HepG2 (cell line): ENCODE measurements around the gene KCTD6. TPM values are rescaled to one million over a fixed set of nuclear protein-coding genes. Genes with fewer than 3 reads are reported as not detected.
A peak's percentile ranks its signal among the peaks of the same experiment; 100 is the strongest.

Experiments used
- BRCA1 ChIP-seq: sonication (generic); formaldehyde crosslinking; IDR thresholded peaks from 2 replicates; pipeline ENCODE4 v1.4.0; 2020; ENCODE audit warnings: missing genetic modification reagents
- BRF2 ChIP-seq: sonication (generic); formaldehyde crosslinking; IDR thresholded peaks from 2 replicates; pipeline ENCODE4 v1.8.1; 2022; ENCODE audit warnings: mild to moderate bottlenecking, missing genetic modification reagents
- CTCF ChIP-seq: sonication (generic); formaldehyde crosslinking; IDR thresholded peaks from 2 replicates; pipeline ENCODE4 v1.5.0; 2020; ENCODE audit warnings: mild to moderate bottlenecking, missing genetic modification reagents, moderate library complexity
- DNMT3B ChIP-seq: conservative IDR thresholded peaks from 2 replicates; pipeline ENCODE4 v1.6.1; 2016; ENCODE audit warnings: missing biosample characterization, control low read depth
- FOSL1 ChIP-seq: sonication (generic); formaldehyde crosslinking; IDR thresholded peaks from 2 replicates; pipeline ENCODE4 v1.9.0; 2021; ENCODE audit warnings: missing genetic modification reagents, borderline replicate concordance
- HMG20A ChIP-seq: IDR thresholded peaks from 2 replicates; pipeline ENCODE4 v1.6.1; 2016; ENCODE audit warnings: borderline replicate concordance
- HOXA3 ChIP-seq: sonication (generic); formaldehyde crosslinking; IDR thresholded peaks from 2 replicates; pipeline ENCODE4 v1.5.0; 2020; ENCODE audit warnings: missing genetic modification reagents
- KLF13 ChIP-seq: sonication (generic); formaldehyde crosslinking; IDR thresholded peaks from 2 replicates; pipeline ENCODE4 v1.4.0; 2020; ENCODE audit warnings: mild to moderate bottlenecking, missing genetic modification reagents
- NCOR1 ChIP-seq: fragments of 200-600 bp; sonication (generic); IDR thresholded peaks from 2 replicates; pipeline ENCODE4 v1.7.0; 2017; ENCODE audit warnings: antibody characterized with exemption, low read length, borderline replicate concordance
- PATZ1 ChIP-seq: sonication (generic); formaldehyde crosslinking; IDR thresholded peaks from 2 replicates; pipeline ENCODE4 v1.4.0; 2020; ENCODE audit warnings: missing genetic modification reagents
- PHF21A ChIP-seq: sonication (generic); formaldehyde crosslinking; IDR thresholded peaks from 2 replicates; pipeline ENCODE4 v1.5.0; 2020; ENCODE audit warnings: mild to moderate bottlenecking, missing genetic modification reagents
- PREB ChIP-seq: sonication (generic); formaldehyde crosslinking; IDR thresholded peaks from 2 replicates; pipeline ENCODE4 v1.4.0; 2020; ENCODE audit warnings: missing genetic modification reagents
- PRMT3 ChIP-seq: sonication (generic); formaldehyde crosslinking; IDR thresholded peaks from 2 replicates; pipeline ENCODE4 v1.8.1; 2022; ENCODE audit warnings: low read depth, mild to moderate bottlenecking, moderate library complexity, missing genetic modification reagents, borderline replicate concordance
- RARA ChIP-seq: IDR thresholded peaks from 2 replicates; pipeline ENCODE4 v1.6.1; 2016; ENCODE audit warnings: missing genetic modification reagents, missing compliant biosample characterization
- SMARCE1 ChIP-seq: fragments of 450-650 bp; IDR thresholded peaks from 2 replicates; pipeline ENCODE4 v1.6.1; 2017; ENCODE audit warnings: borderline replicate concordance
- TBL1XR1 ChIP-seq: fragments of 150-350 bp; IDR thresholded peaks from 2 replicates; pipeline ENCODE4 v1.6.1; 2014; ENCODE audit warnings: borderline replicate concordance, low read length; ENCODE audit not compliant: partially characterized antibody
- TBX3 ChIP-seq: fragments of 450-650 bp; IDR thresholded peaks from 2 replicates; pipeline ENCODE4 v1.6.1; 2017; ENCODE audit warnings: antibody characterized with exemption, mild to moderate bottlenecking, inconsistent platforms, borderline replicate concordance
- ZFP62 ChIP-seq: sonication (generic); formaldehyde crosslinking; IDR thresholded peaks from 2 replicates; pipeline ENCODE4 v1.4.0; 2020; ENCODE audit warnings: missing genetic modification reagents
- ZNF24 ChIP-seq: fragments of 450-650 bp; IDR thresholded peaks from 2 replicates; pipeline ENCODE4 v1.6.1; 2017; ENCODE audit warnings: antibody characterized with exemption, mild to moderate bottlenecking
- ZNF598 ChIP-seq: sonication (generic); formaldehyde crosslinking; IDR thresholded peaks from 2 replicates; pipeline ENCODE4 v1.5.1; 2020; ENCODE audit warnings: mild to moderate bottlenecking, missing genetic modification reagents, borderline replicate concordance
- ZNF781 ChIP-seq: sonication (generic); formaldehyde crosslinking; IDR thresholded peaks from 2 replicates; pipeline ENCODE4 v1.5.1; 2020; ENCODE audit warnings: borderline replicate concordance, mild to moderate bottlenecking, missing genetic modification reagents; ENCODE audit errors: not compliant biosample characterization
- ZNF800 ChIP-seq: sonication (generic); formaldehyde crosslinking; IDR thresholded peaks from 2 replicates; pipeline ENCODE4 v1.4.0; 2020; ENCODE audit warnings: missing genetic modification reagents
- polyA plus RNA-seq, 8 experiments: library from polyadenylated mRNA; depleted of rRNA in 3 of 8; stranded (reverse) in 7 of 8; unstranded in 1 of 8; fragments of >200 nt; fragmentation: Illumina TruSeq in 4 of 8; extraction: Trizol in 4 of 8; gene quantifications; 2 replicates each; pipeline versions ENCODE4 v1.2.1 to v1.2.3, GENCODE V29; 2011 to 2016; ENCODE audit warnings: low read depth in 4 of 8, missing spikeins in 1 of 8, mixed read lengths in 1 of 8; ENCODE audit not compliant: insufficient read depth in 1 of 8
- total RNA-seq, 5 experiments: library from RNA; depleted of rRNA; stranded (reverse); fragments of >200 nt; fragmentation: Illumina TruSeq; extraction: Trizol; gene quantifications; 2 replicates each; pipeline ENCODE4 v1.2.3, GENCODE V29; 2016; ENCODE audit warnings: low read depth in 1 of 5

Gene KCTD6
- total and polyA plus RNA-seq, 2 of the 13 experiments (the other 11 are each of a cell fraction or from before 2014, with no cell fraction given), result 13.4 to 14.2 TPM

- no peak for TF ChIP-seq ZNF800 (CRISPR knock-in tag)
- no peak for TF ChIP-seq ZNF781 (CRISPR knock-in tag)
- TF ChIP-seq DNMT3B (CRISPR knock-in tag), result no peak; the same call in 1 of the 2 replicates
- TF ChIP-seq HMG20A (CRISPR knock-in tag), result 0 out of 2 replicates have a peak, but pooled peaks have one; percentile 30
- no peak for TF ChIP-seq TBL1XR1
- no peak for TF ChIP-seq ZNF24
- peak; percentile 66; the same call in 1 of the 2 replicates for TF ChIP-seq PHF21A
- TF ChIP-seq PRMT3 (CRISPR knock-in tag), result no peak
- TF ChIP-seq TBX3, result no peak
- no peak for TF ChIP-seq BRF2
- TF ChIP-seq HOXA3 (CRISPR knock-in tag), result peak; percentile 18; the same call in 1 of the 2 replicates
- TF ChIP-seq PREB (CRISPR knock-in tag), result no peak
- TF ChIP-seq ZNF598 (CRISPR knock-in tag), result peak; percentile 31; the same call in 1 of the 2 replicates
- peak; percentile 41; the same call in 1 of the 2 replicates for TF ChIP-seq PATZ1 (CRISPR knock-in tag)
- TF ChIP-seq NCOR1, result peak; percentile 41; the same call in 1 of the 2 replicates
- no peak for TF ChIP-seq ZFP62 (CRISPR knock-in tag)
- no peak for TF ChIP-seq BRCA1 (CRISPR knock-in tag)
- TF ChIP-seq CTCF (CRISPR knock-in tag), result peak; percentile 95
- peak; percentile 47 for TF ChIP-seq RARA
- TF ChIP-seq FOSL1 (CRISPR knock-in tag), result no peak
- no peak for TF ChIP-seq KLF13
- TF ChIP-seq SMARCE1, result no peak
Measured at GRCh38 chr3:58463181-58463941, 28.5 kb upstream of the KCTD6 start (continued).
